Neuron (in vitro differentiated cells): ENCODE data around the gene PDZD7.
"Not testable (repeated sequence)": the region's sequence is repeated elsewhere in the genome, so short reads cannot be mapped to it uniquely, and the experiment has no call there.

Experiments used
- H2AFZ ChIP-seq: one replicate; pipeline ENCODE4 v1.6.1; 2013; ENCODE audit warnings: low read depth, mild to moderate bottlenecking, inconsistent platforms, low read length, moderate library complexity
- H3K27me3 ChIP-seq: one replicate; pipeline ENCODE4 v1.6.1; 2013; ENCODE audit warnings: low read length; ENCODE audit not compliant: insufficient read depth
- H3K36me3 ChIP-seq: one replicate; pipeline ENCODE4 v1.6.1; 2013; ENCODE audit warnings: low read length; ENCODE audit not compliant: insufficient read depth
- H3K4me1 ChIP-seq: one replicate; pipeline ENCODE4 v1.6.1; 2013; ENCODE audit warnings: low read length; ENCODE audit not compliant: insufficient read depth
- H3K4me3 ChIP-seq: 2 replicates; pipeline ENCODE4 v1.5.1; 2013; ENCODE audit warnings: mild to moderate bottlenecking, low read length, moderate library complexity
- H3K9me3 ChIP-seq: one replicate; pipeline ENCODE4 v1.6.1; 2013; ENCODE audit warnings: low read length

PDZD7 gene

GRCh38 chr10:100981178-100981772 lies 49.7 kb downstream of the PDZD7 start:
- no peaks in the 10 kb centered on the region for H3K9me3 ChIP-seq
- H3K36me3 ChIP-seq = peaks cover 47% of the 10 kb centered on the region
- no peak overlapping the region for H3K4me3 ChIP-seq
- H3K27me3 ChIP-seq = no peaks in the 10 kb centered on the region
- H3K4me1 ChIP-seq = peaks cover 5% of the 10 kb centered on the region
- no peak overlapping the region for H2AFZ ChIP-seq

GRCh38 chr10:100980711-100981110 lies 50.2 kb downstream of the PDZD7 start:
- H3K36me3 ChIP-seq = peaks cover 47% of the 10 kb centered on the region
- no peak overlapping the region for H3K4me3 ChIP-seq
- no peaks in the 10 kb centered on the region for H3K4me1 ChIP-seq
- H3K9me3 ChIP-seq = no peaks in the 10 kb centered on the region
- H2AFZ ChIP-seq = no peak overlapping the region
- no peaks in the 10 kb centered on the region for H3K27me3 ChIP-seq

GRCh38 chr10:100980311-100980710 lies 50.6 kb downstream of the PDZD7 start:
- Histone ChIP-seq H3K4me3 (no peak overlapping the region), H3K36me3 (peaks cover 44% of the 10 kb centered on the region), H3K9me3 (no peaks in the 10 kb centered on the region), H2AFZ (no peak overlapping the region), H3K4me1 (no peaks in the 10 kb centered on the region), H3K27me3 (no peaks in the 10 kb centered on the region)

- H3K36me3 ChIP-seq = peaks cover 42% of the 10 kb centered on the region
- no peak overlapping the region for H3K4me3 ChIP-seq
- no peaks in the 10 kb centered on the region for H3K4me1 ChIP-seq
These were observed 51.1 kb downstream of the PDZD7 start for GRCh38 chr10:100979791-100980272.

GRCh38 chr10:100978901-100979195 lies 52.1 kb downstream of the PDZD7 start:
- no peak overlapping the region for H2AFZ ChIP-seq
- H3K9me3 ChIP-seq = no peaks in the 10 kb centered on the region
- no peaks in the 10 kb centered on the region for H3K27me3 ChIP-seq
- H3K4me1 ChIP-seq = no peaks in the 10 kb centered on the region
- peaks cover 39% of the 10 kb centered on the region for H3K36me3 ChIP-seq
- no peak overlapping the region for H3K4me3 ChIP-seq

More at GRCh38 chr10:100979791-100980272, 51.1 kb downstream of the PDZD7 start:
- no peaks in the 10 kb centered on the region for H3K27me3 ChIP-seq
- H3K9me3 ChIP-seq = no peaks in the 10 kb centered on the region
- H2AFZ ChIP-seq = no peak overlapping the region

- no peaks in the 10 kb centered on the region for H3K4me1 ChIP-seq
- H3K36me3 ChIP-seq = peaks cover 35% of the 10 kb centered on the region
- no peak overlapping the region for H2AFZ ChIP-seq
- H3K4me3 ChIP-seq = no peak overlapping the region
- H3K27me3 ChIP-seq = no peaks in the 10 kb centered on the region
- H3K9me3 ChIP-seq = no peaks in the 10 kb centered on the region
These were observed 52.6 kb downstream of the PDZD7 start for GRCh38 chr10:100978121-100978900.

- H3K4me3 ChIP-seq = no peak overlapping the region
These were observed 53.5 kb downstream of the PDZD7 start for GRCh38 chr10:100977436-100977835.

GRCh38 chr10:100976906-100977305 lies 54.0 kb downstream of the PDZD7 start:
- Histone ChIP-seq H3K36me3 (peaks cover 25% of the 10 kb centered on the region), H3K27me3 (no peaks in the 10 kb centered on the region), H2AFZ (no peak overlapping the region), H3K9me3 (no peaks in the 10 kb centered on the region), H3K4me1 (no peaks in the 10 kb centered on the region), H3K4me3 (no peak overlapping the region)

More at GRCh38 chr10:100977436-100977835, 53.5 kb downstream of the PDZD7 start:
- no peaks in the 10 kb centered on the region for H3K9me3 ChIP-seq
- peaks cover 28% of the 10 kb centered on the region for H3K36me3 ChIP-seq
- no peaks in the 10 kb centered on the region for H3K27me3 ChIP-seq
- no peak overlapping the region for H2AFZ ChIP-seq
- no peaks in the 10 kb centered on the region for H3K4me1 ChIP-seq

GRCh38 chr10:100975397-100975796 lies 55.5 kb downstream of the PDZD7 start:
- H3K36me3 ChIP-seq = peaks cover 13% of the 10 kb centered on the region
- not testable (repeated sequence) for H3K4me1 ChIP-seq, H2AFZ ChIP-seq, H3K9me3 ChIP-seq, H3K4me3 ChIP-seq, H3K27me3 ChIP-seq

GRCh38 chr10:100972904-100973535 lies 57.9 kb downstream of the PDZD7 start:
- no peaks in the 10 kb centered on the region for H3K9me3 ChIP-seq
- no peaks in the 10 kb centered on the region for H3K27me3 ChIP-seq
- H3K4me3 ChIP-seq = no peak overlapping the region
- H3K4me1 ChIP-seq = peaks cover 6% of the 10 kb centered on the region
- H3K36me3 ChIP-seq = no peaks in the 10 kb centered on the region
- H2AFZ ChIP-seq = no peak overlapping the region

GRCh38 chr10:100972115-100972903 lies 58.6 kb downstream of the PDZD7 start:
- H3K4me1 ChIP-seq = peaks cover 6% of the 10 kb centered on the region

GRCh38 chr10:100970914-100971811 lies 59.8 kb downstream of the PDZD7 start:
- H3K27me3 ChIP-seq = no peaks in the 10 kb centered on the region

More at GRCh38 chr10:100972115-100972903, 58.6 kb downstream of the PDZD7 start:
- Histone ChIP-seq H3K4me3 (no peak overlapping the region), H3K36me3 (no peaks in the 10 kb centered on the region), H3K27me3 (no peaks in the 10 kb centered on the region), H2AFZ (no peak overlapping the region), H3K9me3 (no peaks in the 10 kb centered on the region)

More at GRCh38 chr10:100970914-100971811, 59.8 kb downstream of the PDZD7 start:
- H3K9me3 ChIP-seq = no peaks in the 10 kb centered on the region
- no peaks in the 10 kb centered on the region for H3K36me3 ChIP-seq
- H2AFZ ChIP-seq = no peak overlapping the region
- no peak overlapping the region for H3K4me3 ChIP-seq
- peaks cover 6% of the 10 kb centered on the region for H3K4me1 ChIP-seq
